Ureter (tissue), 1 donor: ENCODE data around the gene CYP3A5. TPM values are rescaled to one million over a fixed set of nuclear protein-coding genes. Genes with fewer than 3 reads are reported as not detected.
"Not testable (repeated sequence)": the region's sequence is repeated elsewhere in the genome, so short reads cannot be mapped to it uniquely, and the experiment has no call there.

Experiments
- DNase-seq: peaks from one replicate; pipeline ENCODE4 v3.0.0-alpha.2; 2020; ENCODE audit warnings: low spot score
- total RNA-seq: library from RNA; stranded (reverse); gene quantifications from one replicate; pipeline ENCODE4 v1.2.4, GENCODE V29; 2023
- donor health status: DM: yes; HTN: yes; CAD: no.

The CYP3A5 gene
- total RNA-seq, 1 donor from 2014 or later, result 104 TPM

- DNase-seq, result not testable (repeated sequence)
Observed at GRCh38 chr7:99685871-99686608, 6.2 kb upstream of the CYP3A5 start.

- no peak for DNase-seq
Observed at GRCh38 chr7:99685129-99685758, 5.4 kb upstream of the CYP3A5 start.

GRCh38 chr7:99679032-99679399 is 780 bp downstream of the CYP3A5 start:
- no peak for DNase-seq

GRCh38 chr7:99677648-99678045 is 2.1 kb downstream of the CYP3A5 start:
- DNase-seq, result no peak

GRCh38 chr7:99677013-99677647 is 2.7 kb downstream of the CYP3A5 start:
- no peak for DNase-seq

GRCh38 chr7:99674995-99675742 is 4.6 kb downstream of the CYP3A5 start:
- DNase-seq, result no peak

GRCh38 chr7:99672573-99672972 is 7.2 kb downstream of the CYP3A5 start:
- DNase-seq, result no peak

GRCh38 chr7:99669782-99670181 is 10.0 kb downstream of the CYP3A5 start:
- DNase-seq, result no peak

GRCh38 chr7:99668541-99668940 is 11.3 kb downstream of the CYP3A5 start:
- no peak for DNase-seq

- DNase-seq, result no peak
Observed at GRCh38 chr7:99667179-99667578, 12.6 kb downstream of the CYP3A5 start.

- DNase-seq, result no peak
Observed at GRCh38 chr7:99666013-99666395, 13.8 kb downstream of the CYP3A5 start.

GRCh38 chr7:99665312-99666012 is 14.3 kb downstream of the CYP3A5 start:
- no peak for DNase-seq

- DNase-seq, result not testable (repeated sequence)
Observed at GRCh38 chr7:99657879-99658278, 21.9 kb downstream of the CYP3A5 start.

- not testable (repeated sequence) for DNase-seq
Observed at GRCh38 chr7:99654626-99655025, 25.2 kb downstream of the CYP3A5 start.

GRCh38 chr7:99653754-99654153 is 26.0 kb downstream of the CYP3A5 start:
- DNase-seq, result no peak

GRCh38 chr7:99653269-99653668 is 26.5 kb downstream of the CYP3A5 start:
- DNase-seq, result not testable (repeated sequence)

- no peak for DNase-seq
Observed at GRCh38 chr7:99652671-99653070, 27.1 kb downstream of the CYP3A5 start.

- no peak for DNase-seq
Observed at GRCh38 chr7:99651290-99651689, 28.5 kb downstream of the CYP3A5 start.

GRCh38 chr7:99648843-99649242 is 31.0 kb downstream of the CYP3A5 start:
- DNase-seq, result no peak

- no peak for DNase-seq
Observed at GRCh38 chr7:99645590-99645989, 34.2 kb downstream of the CYP3A5 start.

GRCh38 chr7:99644431-99644830 is 35.4 kb downstream of the CYP3A5 start:
- DNase-seq, result no peak

- no peak for DNase-seq
Observed at GRCh38 chr7:99643464-99643863, 36.3 kb downstream of the CYP3A5 start.
